Loucy (cell line): ENCODE measurements around the gene PLAAT2.

Experiments used
- H2AFZ ChIP-seq: fragments of 200-600 bp; sonication (generic); 2 replicates; pipeline ENCODE4 v1.6.0; 2016; ENCODE audit warnings: antibody characterized with exemption, mild to moderate bottlenecking, low read length, moderate library complexity
- H3F3A ChIP-seq: fragments of 200-600 bp; 2 replicates; pipeline ENCODE4 v1.6.0; 2016; ENCODE audit warnings: antibody characterized with exemption, low read depth, mild to moderate bottlenecking
- H3K27me3 ChIP-seq: fragments of 200-600 bp; sonication (generic); 2 replicates; pipeline ENCODE4 v1.6.1; 2014; ENCODE audit warnings: low read length, mild to moderate bottlenecking; ENCODE audit not compliant: insufficient read depth, poor library complexity, severe bottlenecking
- H3K36me3 ChIP-seq: fragments of 200-600 bp; sonication (generic); 2 replicates; pipeline ENCODE4 v1.6.1; 2016; ENCODE audit warnings: low read length; ENCODE audit not compliant: insufficient read depth
- H3K4me1 ChIP-seq: fragments of 200-600 bp; sonication (generic); 2 replicates; pipeline ENCODE4 v1.5.1; 2014; ENCODE audit warnings: low read length, mild to moderate bottlenecking; ENCODE audit not compliant: insufficient read depth, poor library complexity, severe bottlenecking
- H3K4me2 ChIP-seq: fragments of 200-600 bp; sonication (generic); 2 replicates; pipeline ENCODE4 v1.6.0; 2014; ENCODE audit warnings: antibody characterized with exemption, low read length, low read depth, mild to moderate bottlenecking; ENCODE audit not compliant: poor library complexity, severe bottlenecking
- H3K4me3 ChIP-seq: fragments of 200-600 bp; sonication (generic); 2 replicates; pipeline ENCODE4 v1.5.1; 2014; ENCODE audit warnings: low read length, mild to moderate bottlenecking, mixed read lengths; ENCODE audit not compliant: poor library complexity, severe bottlenecking
- H3K79me2 ChIP-seq: fragments of 200-600 bp; sonication (generic); 2 replicates; pipeline ENCODE4 v1.6.1; 2014; ENCODE audit warnings: low read length; ENCODE audit not compliant: insufficient read depth
- H3K9ac ChIP-seq: fragments of 200-600 bp; sonication (generic); 2 replicates; pipeline ENCODE4 v1.6.0; 2014; ENCODE audit warnings: mild to moderate bottlenecking, low read depth, low read length, moderate library complexity; ENCODE audit not compliant: poor library complexity, severe bottlenecking
- H3K9me2 ChIP-seq: fragments of 200-600 bp; sonication (generic); replicated peaks from 2 replicates; pipeline ENCODE4 v1.6.1; 2016; ENCODE audit warnings: low read depth, low read length, mixed read lengths
- H3K9me3 ChIP-seq: fragments of 200-600 bp; sonication (generic); 2 replicates; pipeline ENCODE4 v1.6.1; 2014; ENCODE audit warnings: mild to moderate bottlenecking, antibody characterized with exemption, low read length, low read depth; ENCODE audit not compliant: insufficient read depth
- H4K20me1 ChIP-seq: fragments of 200-600 bp; sonication (generic); 2 replicates; pipeline ENCODE4 v1.6.0; 2014; ENCODE audit warnings: antibody characterized with exemption, low read length, mild to moderate bottlenecking; ENCODE audit not compliant: insufficient read depth, poor library complexity, severe bottlenecking
- EZH2phosphoT487 ChIP-seq: fragments of 200-600 bp; IDR thresholded peaks from 2 replicates; pipeline ENCODE4 v1.6.1; 2018; ENCODE audit warnings: antibody characterized with exemption, mild to moderate bottlenecking, moderate library complexity, borderline replicate concordance
- TF ChIP-seq, protein P1 (sequence below): fragments of 200-600 bp; sonication (generic); conservative IDR thresholded peaks from 2 replicates; pipeline ENCODE4 v1.5.1; 2014; ENCODE audit warnings: mild to moderate bottlenecking, antibody characterized with exemption, low read length

The PLAAT2 gene

DNA sequence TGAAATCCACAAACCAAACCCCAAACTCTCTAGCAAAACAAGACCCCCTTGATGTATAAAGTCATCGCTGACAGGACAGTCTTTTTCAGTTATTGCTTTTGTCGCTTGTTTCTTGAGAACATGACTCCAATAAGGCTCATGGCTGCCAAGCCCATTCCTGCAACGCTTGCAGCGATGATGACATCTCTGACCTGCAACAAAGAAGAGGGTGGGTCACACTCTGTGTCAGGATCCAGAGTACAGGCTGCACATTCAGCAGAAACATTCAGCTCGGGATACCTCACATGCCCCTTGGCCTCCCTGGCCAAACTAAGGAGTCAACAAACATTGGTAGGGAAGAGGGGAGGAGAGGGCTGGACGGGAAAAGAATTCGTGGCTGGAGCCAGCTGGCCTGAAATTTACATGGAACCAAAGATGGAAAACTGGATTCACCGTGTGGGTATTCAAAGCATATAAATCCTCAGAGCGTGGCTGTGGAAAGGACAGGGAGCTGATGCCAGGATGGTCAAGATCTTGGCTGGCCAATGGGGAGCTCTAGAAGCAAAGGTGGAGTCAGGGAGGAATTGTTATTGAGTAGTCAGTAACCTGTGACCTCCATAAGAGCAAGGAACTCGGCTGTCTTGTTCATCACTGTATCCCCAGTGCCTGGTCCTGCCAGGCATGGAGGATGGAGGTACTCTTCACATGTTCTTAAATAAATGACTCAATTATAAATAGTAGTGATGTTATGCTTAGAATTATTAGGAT, 11.8 kb upstream of the PLAAT2 start:
- no peaks in the 10 kb centered on the region for H4K20me1 ChIP-seq
- H3K9me3 ChIP-seq, result 0 out of 2 replicates have a peak, but pooled peaks cover 3% of the 10 kb centered on the region
- no peaks in the 10 kb centered on the region for H3K79me2 ChIP-seq
- H3K4me1 ChIP-seq, result peaks cover 10% of the 10 kb centered on the region
- H3K9ac ChIP-seq, result peak overlapping the region; percentile 9
- peak overlapping the region; percentile 5 for H3K4me3 ChIP-seq
- no peaks in the 10 kb centered on the region for H3K9me2 ChIP-seq
- H2AFZ ChIP-seq, result peak overlapping the region; percentile 53
- TF ChIP-seq EZH2phosphoT487, result no peak
- TF ChIP-seq, protein P1, sequence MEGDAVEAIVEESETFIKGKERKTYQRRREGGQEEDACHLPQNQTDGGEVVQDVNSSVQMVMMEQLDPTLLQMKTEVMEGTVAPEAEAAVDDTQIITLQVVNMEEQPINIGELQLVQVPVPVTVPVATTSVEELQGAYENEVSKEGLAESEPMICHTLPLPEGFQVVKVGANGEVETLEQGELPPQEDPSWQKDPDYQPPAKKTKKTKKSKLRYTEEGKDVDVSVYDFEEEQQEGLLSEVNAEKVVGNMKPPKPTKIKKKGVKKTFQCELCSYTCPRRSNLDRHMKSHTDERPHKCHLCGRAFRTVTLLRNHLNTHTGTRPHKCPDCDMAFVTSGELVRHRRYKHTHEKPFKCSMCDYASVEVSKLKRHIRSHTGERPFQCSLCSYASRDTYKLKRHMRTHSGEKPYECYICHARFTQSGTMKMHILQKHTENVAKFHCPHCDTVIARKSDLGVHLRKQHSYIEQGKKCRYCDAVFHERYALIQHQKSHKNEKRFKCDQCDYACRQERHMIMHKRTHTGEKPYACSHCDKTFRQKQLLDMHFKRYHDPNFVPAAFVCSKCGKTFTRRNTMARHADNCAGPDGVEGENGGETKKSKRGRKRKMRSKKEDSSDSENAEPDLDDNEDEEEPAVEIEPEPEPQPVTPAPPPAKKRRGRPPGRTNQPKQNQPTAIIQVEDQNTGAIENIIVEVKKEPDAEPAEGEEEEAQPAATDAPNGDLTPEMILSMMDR, result no peak
- H3K27me3 ChIP-seq, result no peaks in the 10 kb centered on the region
- no peaks in the 10 kb centered on the region for H3K36me3 ChIP-seq
- H3K4me2 ChIP-seq, result peak overlapping the region; percentile 32
- H3F3A ChIP-seq, result no peaks in the 10 kb centered on the region

DNA sequence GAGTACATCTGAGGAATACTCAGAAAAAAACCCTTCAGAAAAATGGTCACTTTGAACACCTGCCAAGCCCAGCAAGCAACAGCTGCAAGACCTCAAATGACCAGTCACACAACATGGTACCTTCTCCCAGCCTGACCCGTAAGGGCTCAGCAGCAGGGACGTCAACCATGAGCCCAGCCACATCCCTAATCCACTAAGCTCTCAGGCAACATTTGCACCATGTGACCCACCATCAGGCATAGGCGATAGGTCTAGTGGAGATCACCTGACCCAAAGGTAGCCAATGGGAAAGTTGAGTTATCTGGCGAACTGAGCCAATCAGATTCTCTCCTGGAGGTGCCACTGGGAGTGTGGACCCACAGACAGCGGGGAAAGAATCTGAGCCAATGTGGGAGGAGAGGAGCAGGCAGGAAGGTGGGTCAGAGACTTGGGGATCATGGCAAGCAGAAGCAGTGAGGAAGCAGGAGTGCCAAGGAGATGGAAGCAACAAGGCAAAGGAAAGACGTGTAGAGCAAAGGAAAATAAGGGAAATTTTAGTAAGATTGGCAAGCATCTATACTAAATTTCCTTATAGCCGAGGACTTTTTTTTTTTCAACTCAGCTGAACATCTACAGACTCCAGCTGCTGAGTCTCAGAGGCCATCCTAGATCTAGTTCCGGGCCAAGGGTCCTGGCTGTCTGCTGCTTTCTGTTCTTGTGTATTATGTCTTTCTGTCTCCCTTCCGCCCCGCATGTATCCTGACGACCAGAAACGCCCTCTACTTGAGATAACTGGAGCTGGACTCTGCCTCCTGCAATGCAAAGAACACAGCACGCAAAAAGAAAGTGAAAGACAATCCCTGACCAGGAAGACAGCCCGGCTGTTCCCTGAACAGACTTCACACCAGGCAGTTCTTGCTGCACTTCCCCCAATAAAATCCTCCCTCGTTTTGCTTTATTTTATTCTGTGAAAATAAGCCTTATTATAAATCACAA, 11.0 kb upstream of the PLAAT2 start:
- no peaks in the 10 kb centered on the region for H3F3A ChIP-seq
- H2AFZ ChIP-seq, result peak overlapping the region; percentile 53
- H3K9me3 ChIP-seq, result 0 out of 2 replicates have a peak, but pooled peaks cover 3% of the 10 kb centered on the region
- no peaks in the 10 kb centered on the region for H3K9me2 ChIP-seq
- peak overlapping the region; percentile 5 for H3K4me3 ChIP-seq
- peaks cover 10% of the 10 kb centered on the region for H3K4me1 ChIP-seq
- TF ChIP-seq EZH2phosphoT487, result no peak
- TF ChIP-seq, protein P1, result no peak
- H3K36me3 ChIP-seq, result no peaks in the 10 kb centered on the region
- no peaks in the 10 kb centered on the region for H3K79me2 ChIP-seq
- no peaks in the 10 kb centered on the region for H4K20me1 ChIP-seq
- H3K27me3 ChIP-seq, result no peaks in the 10 kb centered on the region
- peak overlapping the region; percentile 9 for H3K9ac ChIP-seq
- H3K4me2 ChIP-seq, result peak overlapping the region; percentile 32

DNA sequence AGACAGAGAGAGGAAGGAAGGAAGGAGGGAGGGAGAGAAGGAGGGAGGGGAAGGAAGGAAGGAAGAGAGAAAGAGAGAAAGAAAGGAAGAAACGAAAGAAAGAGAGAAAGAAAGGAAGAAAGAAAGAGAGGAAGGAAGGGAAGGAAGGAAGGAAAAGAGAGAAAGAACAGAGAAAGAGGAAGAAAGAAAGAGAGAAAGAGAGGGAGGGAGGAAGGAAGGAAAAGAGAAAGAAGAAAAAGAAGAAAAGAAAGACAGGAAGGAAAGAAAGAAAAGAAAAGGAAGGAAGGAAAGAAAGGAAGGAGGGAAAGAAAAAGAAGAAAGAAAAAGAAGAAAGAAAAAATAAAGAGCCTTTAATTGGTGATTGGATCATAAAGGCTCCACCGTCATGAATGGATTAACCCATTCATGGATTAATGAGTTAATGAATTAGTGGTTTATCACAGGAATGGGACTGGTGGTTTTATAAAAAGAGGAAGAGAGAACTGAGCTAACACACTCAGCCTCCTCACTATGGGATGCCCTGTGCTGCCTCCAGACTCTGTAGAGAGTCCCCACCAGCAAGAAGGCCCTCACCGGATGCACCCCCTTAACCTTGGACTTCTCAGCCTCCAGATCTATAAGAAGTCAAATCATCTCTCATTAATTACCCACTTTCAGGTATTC, 9.0 kb upstream of the PLAAT2 start:
- H3K9me2 ChIP-seq, result no peaks in the 10 kb centered on the region
- no peaks in the 10 kb centered on the region for H3K27me3 ChIP-seq
- no peak overlapping the region for H3K4me3 ChIP-seq
- H3K9me3 ChIP-seq, result no peaks in the 10 kb centered on the region
- no peak overlapping the region for H2AFZ ChIP-seq
- H3K79me2 ChIP-seq, result no peaks in the 10 kb centered on the region
- H4K20me1 ChIP-seq, result no peaks in the 10 kb centered on the region
- no peaks in the 10 kb centered on the region for H3F3A ChIP-seq
- TF ChIP-seq EZH2phosphoT487, result no peak
- TF ChIP-seq, protein P1, result no peak
- H3K36me3 ChIP-seq, result no peaks in the 10 kb centered on the region
- no peak overlapping the region for H3K9ac ChIP-seq
- H3K4me2 ChIP-seq, result no peak overlapping the region
- H3K4me1 ChIP-seq, result peaks cover 17% of the 10 kb centered on the region
